ENCODE data around the gene RPL36AL.

Gene RPL36AL

GRCh38 chr14:49623387-49623786 lies 3.0 kb upstream of the RPL36AL start:
- DNase-seq (ENCODE audit: low read depth in 1 of 2, low spot score in 1 of 2), result no peak
- TF ChIP-seq CTCF (IDR thresholded peaks at IDR 0.05; ENCODE audit: insufficient read depth, low read length), result no peak
- no peak for TF ChIP-seq POLR2AphosphoS5 (IDR thresholded peaks at IDR 0.05; ENCODE audit: low read depth)
- TF ChIP-seq REST (IDR thresholded peaks at IDR 0.05; ENCODE audit: insufficient replicate concordance, low read depth), result no peak
- no peak for TF ChIP-seq SPI1 (IDR thresholded peaks at IDR 0.05; ENCODE audit: borderline replicate concordance, low read depth)
- TF ChIP-seq GABPA (IDR thresholded peaks at IDR 0.05; ENCODE audit: low read depth), result no peak

GRCh38 chr14:49622022-49622607 lies 1.7 kb upstream of the RPL36AL start:
- no peak for DNase-seq (ENCODE audit: low read depth in 1 of 2, low spot score in 1 of 2)
- no peaks in the 10 kb centered on the region for H3K27me3 ChIP-seq (ENCODE audit: insufficient read depth, poor library complexity, severe bottlenecking)
- no peak for TF ChIP-seq REST (IDR thresholded peaks at IDR 0.05; ENCODE audit: insufficient replicate concordance, low read depth)
- TF ChIP-seq SPI1 (IDR thresholded peaks at IDR 0.05; ENCODE audit: borderline replicate concordance, low read depth), result no peak
- TF ChIP-seq CTCF (IDR thresholded peaks at IDR 0.05; ENCODE audit: insufficient read depth, low read length), result no peak
- no peak for TF ChIP-seq POLR2AphosphoS5 (IDR thresholded peaks at IDR 0.05; ENCODE audit: low read depth)
- TF ChIP-seq GABPA (IDR thresholded peaks at IDR 0.05; ENCODE audit: low read depth), result no peak
- peak overlapping the region; percentile 80 for H3K4me3 ChIP-seq (replicated peaks; ENCODE audit: insufficient read depth, low read length)
- H3K27ac ChIP-seq (replicated peaks), result peak overlapping the region; percentile 96

More at GRCh38 chr14:49623387-49623786, 3.0 kb upstream of the RPL36AL start:
- no peak overlapping the region for H3K27ac ChIP-seq (replicated peaks)
- H3K4me3 ChIP-seq (replicated peaks; ENCODE audit: insufficient read depth, low read length), result peak overlapping the region; percentile 80
- no peaks in the 10 kb centered on the region for H3K27me3 ChIP-seq (ENCODE audit: insufficient read depth, poor library complexity, severe bottlenecking)

- DNase-seq (ENCODE audit: low read depth in 1 of 2, low spot score in 1 of 2), result peak; percentile 67 to 91
- TF ChIP-seq REST (IDR thresholded peaks at IDR 0.05; ENCODE audit: insufficient replicate concordance, low read depth), result no peak
- no peak for TF ChIP-seq GABPA (IDR thresholded peaks at IDR 0.05; ENCODE audit: low read depth)
- no peak; the same call in 1 of the 2 replicates for TF ChIP-seq SPI1 (IDR thresholded peaks at IDR 0.05; ENCODE audit: borderline replicate concordance, low read depth)
- no peak; the same call in 1 of the 2 replicates for TF ChIP-seq POLR2AphosphoS5 (IDR thresholded peaks at IDR 0.05; ENCODE audit: low read depth)
- no peak for TF ChIP-seq CTCF (IDR thresholded peaks at IDR 0.05; ENCODE audit: insufficient read depth, low read length)
- Histone ChIP-seq H3K27me3 (ENCODE audit: insufficient read depth, poor library complexity, severe bottlenecking) (no peaks in the 10 kb centered on the region), H3K27ac (replicated peaks) (peak overlapping the region; percentile 96), H3K4me3 (replicated peaks; ENCODE audit: insufficient read depth, low read length) (peak overlapping the region; percentile 80)
Measured at GRCh38 chr14:49621114-49621881, 872 bp upstream of the RPL36AL start.
